Small intestine (tissue), 7 donors: ENCODE measurements around the gene KCNQ5. TPM values are rescaled to one million over a fixed set of nuclear protein-coding genes. Genes with fewer than 3 reads are reported as not detected.

ENCODE experiments used
- DNase-seq, 2 donors: peaks; one replicate each; pipeline versions ENCODE4 v3.0.0 to v3.0.0-alpha.2; 2013
- FAIRE-seq: peaks from 2 replicates; lab custom pipeline; 2012; peaks lifted over from hg19 to GRCh38; lab: Jason Lieb, UNC
- H3K27ac ChIP-seq, 3 donors: one replicate each; pipeline ENCODE4 v1.5.1; 2013; ENCODE audit warnings: low read length in 2 of 3, mild to moderate bottlenecking in 2 of 3, control low read depth in 1 of 3, inconsistent platforms in 1 of 3, low read depth in 1 of 3, moderate library complexity in 1 of 3
- H3K27me3 ChIP-seq, 3 donors: one replicate each; pipeline ENCODE4 v1.6.1; 2013; ENCODE audit warnings: low read length in 3 of 3, inconsistent platforms in 1 of 3; ENCODE audit not compliant: control insufficient read depth in 3 of 3, insufficient read depth in 3 of 3
- H3K36me3 ChIP-seq, 3 donors: one replicate each; pipeline ENCODE4 v1.6.1; 2013; ENCODE audit warnings: low read length in 3 of 3, inconsistent platforms in 1 of 3, low read depth in 1 of 3, mild to moderate bottlenecking in 1 of 3, moderate library complexity in 1 of 3; ENCODE audit not compliant: control insufficient read depth in 3 of 3, insufficient read depth in 2 of 3
- H3K4me1 ChIP-seq, 3 donors: one replicate each; pipeline ENCODE4 v1.6.1; 2013; ENCODE audit warnings: low read length in 2 of 3, inconsistent platforms in 1 of 3, low read depth in 1 of 3, mild to moderate bottlenecking in 1 of 3, moderate library complexity in 1 of 3; ENCODE audit not compliant: control insufficient read depth in 3 of 3, insufficient read depth in 2 of 3
- H3K4me3 ChIP-seq, 3 donors: one replicate each; pipeline ENCODE4 v1.5.1; 2013; ENCODE audit warnings: low read length in 3 of 3, control low read depth in 1 of 3, inconsistent platforms in 1 of 3, low read depth in 1 of 3, mild to moderate bottlenecking in 1 of 3, moderate library complexity in 1 of 3
- H3K9me3 ChIP-seq, 2 donors: one replicate each; pipeline ENCODE4 v1.6.1; 2013; ENCODE audit warnings: low read depth in 1 of 2, low read length in 1 of 2; ENCODE audit not compliant: control insufficient read depth in 2 of 2, insufficient read depth in 1 of 2
- WGBS, 3 donors: extraction: QIAGEN DNeasy Blood & Tissue Kit; methylation state at CpG; one replicate each; pipeline ENCODE4 v1.1.7; 2013; 5-methylcytosine and 5-hydroxymethylcytosine counted together
- polyA plus RNA-seq, 4 donors: library from polyadenylated mRNA; stranded (reverse) in 3 of 4; unstranded in 1 of 4; fragments of 200-250 nt in 3 of 4; fragments of 120-200 nt in 1 of 4; gene quantifications; one replicate each; pipeline versions ENCODE4 v1.2.1 to v1.2.3, GENCODE V29; 2013
- donor health status: healthy with polysubstance abuse.
- donor health status: control.
- donor health status: control.
- donor health status: Bipolar disorder and iron deficiency.
- donor health status: healthy.

The KCNQ5 gene
- polyA plus RNA-seq, 4 donors: 0.27 to 0.92 TPM; not detected in 2

- Histone ChIP-seq H3K4me3 (no peak overlapping the region), H3K27ac (no peak overlapping the region), H3K9me3 (no peaks in the 10 kb centered on the region), H3K4me1 (peaks cover 0 to 9% (median 0%) of the 10 kb centered on the region in 3 donors), H3K36me3 (no peaks in the 10 kb centered on the region), H3K27me3 (peaks cover 11 to 33% (median 11%) of the 10 kb centered on the region in 3 donors)
- FAIRE-seq (no peak), DNase-seq (no peak)
- WGBS, 3 donors: 69 to 84% (median 71%) methylated on average over 3 of the region's 3 CpGs
Observed at GRCh38 chr6:72617721-72618120, 4.1 kb upstream of the KCNQ5 start.

- Histone ChIP-seq H3K36me3 (no peaks in the 10 kb centered on the region), H3K4me1 (peaks cover 0 to 9% (median 0%) of the 10 kb centered on the region in 3 donors), H3K9me3 (no peaks in the 10 kb centered on the region), H3K27ac (no peak overlapping the region), H3K4me3 (peak overlapping the region in 1 of 3 donors; percentile 39), H3K27me3 (peaks cover 11 to 47% (median 15%) of the 10 kb centered on the region in 3 donors)
- DNase-seq: peak; percentile 2 to 19
- FAIRE-seq: no peak
- 5 to 6% (median 6%) methylated on average over 31 of the region's 31 CpGs for WGBS, 3 donors
Observed at GRCh38 chr6:72619883-72620696, 1.8 kb upstream of the KCNQ5 start.

GRCh38 chr6:72620871-72621290 lies 983 bp upstream of the KCNQ5 start:
- Histone ChIP-seq H3K4me1 (peaks cover 0 to 9% (median 0%) of the 10 kb centered on the region in 3 donors), H3K27ac (no peak overlapping the region), H3K36me3 (no peaks in the 10 kb centered on the region), H3K9me3 (no peaks in the 10 kb centered on the region), H3K4me3 (peak overlapping the region in 2 of 3 donors; percentile 39 to 52), H3K27me3 (peaks cover 11 to 47% (median 15%) of the 10 kb centered on the region in 3 donors)
- FAIRE-seq (no peak), DNase-seq (no peak)
- 8 to 16% (median 12%) methylated on average over 21 of the region's 21 CpGs for WGBS, 3 donors

DNA sequence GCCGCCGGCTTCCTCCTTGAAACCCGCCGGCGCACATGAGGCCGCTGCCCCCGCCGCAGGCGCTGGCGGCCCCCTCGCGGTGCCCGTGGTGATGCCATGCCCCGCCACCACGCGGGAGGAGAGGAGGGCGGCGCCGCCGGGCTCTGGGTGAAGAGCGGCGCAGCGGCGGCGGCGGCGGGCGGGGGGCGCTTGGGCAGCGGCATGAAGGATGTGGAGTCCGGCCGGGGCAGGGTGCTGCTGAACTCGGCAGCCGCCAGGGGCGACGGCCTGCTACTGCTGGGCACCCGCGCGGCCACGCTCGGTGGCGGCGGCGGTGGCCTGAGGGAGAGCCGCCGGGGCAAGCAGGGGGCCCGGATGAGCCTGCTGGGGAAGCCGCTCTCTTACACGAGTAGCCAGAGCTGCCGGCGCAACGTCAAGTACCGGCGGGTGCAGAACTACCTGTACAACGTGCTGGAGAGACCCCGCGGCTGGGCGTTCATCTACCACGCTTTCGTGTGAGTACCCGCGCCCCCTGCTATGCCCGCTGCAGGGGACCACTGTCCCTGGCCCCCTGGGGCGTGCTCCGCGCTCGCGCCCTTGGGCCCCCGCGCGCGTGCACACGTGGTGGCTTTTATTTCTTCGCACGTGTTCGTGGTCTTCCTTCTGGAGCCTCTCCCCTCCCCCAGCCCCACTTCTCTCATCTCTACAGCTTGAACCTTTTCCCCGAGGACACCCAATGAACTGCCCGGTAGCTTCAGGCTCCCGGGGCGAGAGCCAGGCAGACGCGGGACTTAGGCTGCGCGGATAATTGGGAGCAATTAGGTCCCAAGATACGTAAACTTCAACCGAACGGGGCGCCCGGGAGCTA lies 453 bp downstream of the KCNQ5 start:
- no peak overlapping the region for H3K27ac ChIP-seq
- peaks cover 11 to 47% (median 15%) of the 10 kb centered on the region in 3 donors for H3K27me3 ChIP-seq
- 1 to 9% (median 5%) methylated on average over 58 to 89 of the region's 89 CpGs for WGBS, 3 donors
- no peaks in the 10 kb centered on the region for H3K36me3 ChIP-seq
- H3K4me3 ChIP-seq: peak overlapping the region; percentile 35 to 52 (median 37)
- H3K9me3 ChIP-seq: no peaks in the 10 kb centered on the region
- DNase-seq (peak in 1 of 2 donors; percentile 24), FAIRE-seq (no peak)
- peaks cover 0 to 9% (median 0%) of the 10 kb centered on the region in 3 donors for H3K4me1 ChIP-seq

- no peak for FAIRE-seq
- WGBS, 3 donors: 25 to 40% (median 38%) methylated on average over 5 of the region's 5 CpGs
Observed at GRCh38 chr6:72623808-72624207, 1.9 kb downstream of the KCNQ5 start.

GRCh38 chr6:72624557-72625160 lies 2.8 kb downstream of the KCNQ5 start:
- 78 to 83% (median 80%) methylated on average over 3 of the region's 3 CpGs for WGBS, 3 donors
- Histone ChIP-seq H3K27me3 (peaks cover 11 to 40% (median 12%) of the 10 kb centered on the region in 3 donors), H3K36me3 (no peaks in the 10 kb centered on the region), H3K27ac (no peak overlapping the region), H3K4me1 (peaks cover 0 to 9% (median 0%) of the 10 kb centered on the region in 3 donors), H3K4me3 (no peak overlapping the region), H3K9me3 (no peaks in the 10 kb centered on the region)
- FAIRE-seq: no peak
- DNase-seq: no peak

More at GRCh38 chr6:72623808-72624207, 1.9 kb downstream of the KCNQ5 start:
- Histone ChIP-seq H3K27ac (no peak overlapping the region), H3K27me3 (peaks cover 11 to 44% (median 12%) of the 10 kb centered on the region in 3 donors), H3K36me3 (no peaks in the 10 kb centered on the region), H3K4me1 (peaks cover 0 to 9% (median 0%) of the 10 kb centered on the region in 3 donors), H3K4me3 (no peak overlapping the region), H3K9me3 (no peaks in the 10 kb centered on the region)
- DNase-seq: no peak

- FAIRE-seq: no peak
- WGBS, 3 donors: 62 to 69% (median 68%) methylated on average over 2 of the region's 2 CpGs
Observed at GRCh38 chr6:72626126-72626525, 4.3 kb downstream of the KCNQ5 start.

GRCh38 chr6:72627539-72627938 lies 5.7 kb downstream of the KCNQ5 start:
- no peaks in the 10 kb centered on the region for H3K4me1 ChIP-seq
- H3K9me3 ChIP-seq: no peaks in the 10 kb centered on the region
- FAIRE-seq (no peak), DNase-seq (no peak)
- H3K36me3 ChIP-seq: no peaks in the 10 kb centered on the region
- H3K4me3 ChIP-seq: no peak overlapping the region
- peaks cover 0 to 15% (median 5%) of the 10 kb centered on the region in 3 donors for H3K27me3 ChIP-seq
- H3K27ac ChIP-seq: no peak overlapping the region

More at GRCh38 chr6:72626126-72626525, 4.3 kb downstream of the KCNQ5 start:
- H3K4me3 ChIP-seq: no peak overlapping the region
- H3K36me3 ChIP-seq: no peaks in the 10 kb centered on the region
- H3K27ac ChIP-seq: no peak overlapping the region
- no peak for DNase-seq
- H3K27me3 ChIP-seq: peaks cover 11 to 26% (median 12%) of the 10 kb centered on the region in 3 donors
- peaks cover 0 to 3% (median 0%) of the 10 kb centered on the region in 3 donors for H3K4me1 ChIP-seq
- H3K9me3 ChIP-seq: no peaks in the 10 kb centered on the region
